ENCODE results near the gene ZFC3H1.

DNA sequence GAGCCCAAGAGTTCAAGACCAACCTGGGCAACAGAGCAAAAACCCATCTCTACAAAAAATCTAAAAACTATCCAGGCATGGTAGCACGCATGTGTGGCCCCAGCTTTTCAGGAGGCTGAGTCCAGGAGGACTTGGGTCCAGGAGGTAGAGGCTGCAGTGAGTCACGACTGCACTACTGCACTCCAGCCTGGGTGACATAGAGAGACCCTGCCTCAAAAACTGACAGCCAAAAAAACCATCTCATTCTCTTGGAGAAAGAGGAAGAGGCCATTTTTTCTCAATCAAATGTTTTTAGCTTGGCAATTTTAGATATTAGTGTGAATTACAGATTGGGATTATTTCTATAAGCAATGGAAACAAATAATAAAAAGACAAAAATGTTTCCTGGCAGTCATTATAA is 38.2 kb downstream of the ZFC3H1 start:
- TF ChIP-seq BCL11A (IDR thresholded peaks at IDR 0.05; ENCODE audit: low read depth in 2 of 2, low read length in 2 of 2) = no peak
- TF ChIP-seq POLR2AphosphoS5 (IDR thresholded peaks at IDR 0.05; ENCODE audit: low read depth, low read length) = no peak
- no peak for TF ChIP-seq CREB1 (IDR thresholded peaks at IDR 0.05)
- TF ChIP-seq, protein P1, sequence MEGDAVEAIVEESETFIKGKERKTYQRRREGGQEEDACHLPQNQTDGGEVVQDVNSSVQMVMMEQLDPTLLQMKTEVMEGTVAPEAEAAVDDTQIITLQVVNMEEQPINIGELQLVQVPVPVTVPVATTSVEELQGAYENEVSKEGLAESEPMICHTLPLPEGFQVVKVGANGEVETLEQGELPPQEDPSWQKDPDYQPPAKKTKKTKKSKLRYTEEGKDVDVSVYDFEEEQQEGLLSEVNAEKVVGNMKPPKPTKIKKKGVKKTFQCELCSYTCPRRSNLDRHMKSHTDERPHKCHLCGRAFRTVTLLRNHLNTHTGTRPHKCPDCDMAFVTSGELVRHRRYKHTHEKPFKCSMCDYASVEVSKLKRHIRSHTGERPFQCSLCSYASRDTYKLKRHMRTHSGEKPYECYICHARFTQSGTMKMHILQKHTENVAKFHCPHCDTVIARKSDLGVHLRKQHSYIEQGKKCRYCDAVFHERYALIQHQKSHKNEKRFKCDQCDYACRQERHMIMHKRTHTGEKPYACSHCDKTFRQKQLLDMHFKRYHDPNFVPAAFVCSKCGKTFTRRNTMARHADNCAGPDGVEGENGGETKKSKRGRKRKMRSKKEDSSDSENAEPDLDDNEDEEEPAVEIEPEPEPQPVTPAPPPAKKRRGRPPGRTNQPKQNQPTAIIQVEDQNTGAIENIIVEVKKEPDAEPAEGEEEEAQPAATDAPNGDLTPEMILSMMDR (IDR thresholded peaks at IDR 0.05; ENCODE audit: control extremely low read depth in 1 of 3, insufficient read depth in 1 of 3, low read depth in 1 of 3, low read length in 3 of 3) = no peak
- TF ChIP-seq ZNF274 (IDR thresholded peaks at IDR 0.05; ENCODE audit: borderline replicate concordance, extremely low read depth, low read length) = no peak
- no peak for TF ChIP-seq RAD21 (IDR thresholded peaks at IDR 0.05 in 1 of 2, conservative IDR thresholded peaks at IDR 0.05 in 1 of 2; ENCODE audit: low read depth in 2 of 2, low read length in 2 of 2)

All from H1 (cell line).